Cardiac muscle cell (in vitro differentiated cells and primary cell): ENCODE measurements around the gene PDK2. TPM values are rescaled to one million over a fixed set of nuclear protein-coding genes. Genes with fewer than 3 reads are reported as not detected.
A peak's percentile ranks its signal among the peaks of the same experiment; 100 is the strongest.

Experiments used
- DNase-seq, 2 donors: peaks; one replicate each; pipeline versions ENCODE4 v3.0.0 to v3.0.0-alpha.2; 2010 to 2017; ENCODE audit warnings: low read depth in 1 of 2, low spot score in 1 of 2
- H3K27ac ChIP-seq: fragments of 200-600 bp; sonication (generic); 2 replicates; pipeline ENCODE4 v1.5.1; 2016
- H3K27me3 ChIP-seq: fragments of 200-600 bp; sonication (generic); 2 replicates; pipeline ENCODE4 v1.6.0; 2016; ENCODE audit warnings: control low read depth
- H3K36me3 ChIP-seq: fragments of 200-600 bp; sonication (generic); 2 replicates; pipeline ENCODE4 v1.5.1; 2016; ENCODE audit warnings: control low read depth
- H3K4me1 ChIP-seq: fragments of 200-600 bp; sonication (generic); 2 replicates; pipeline ENCODE4 v1.8.1; 2017; ENCODE audit warnings: low read depth, mild to moderate bottlenecking, mixed run types
- H3K4me3 ChIP-seq: fragments of 200-600 bp; sonication (generic); 2 replicates; pipeline ENCODE4 v1.5.1; 2016; ENCODE audit warnings: mild to moderate bottlenecking
- H3K9me3 ChIP-seq: fragments of 200-600 bp; sonication (generic); 2 replicates; pipeline ENCODE4 v1.5.1; 2017; ENCODE audit warnings: low read depth, mild to moderate bottlenecking, control low read depth
- CTCF ChIP-seq: IDR thresholded peaks from 2 replicates; pipeline ENCODE4 v1.5.1; 2012; ENCODE audit warnings: low read depth, mild to moderate bottlenecking, low read length
- polyA plus RNA-seq: library from polyadenylated mRNA; unstranded; fragments of >200 nt; fragmentation: Nextera tagmentation; extraction: Ambion mirVana; gene quantifications from 2 replicates; pipeline ENCODE4 v1.2.1, GENCODE V29; 2016
- total RNA-seq: library from RNA; depleted of rRNA; stranded (reverse); fragments of >200 nt; gene quantifications from 2 replicates; pipeline ENCODE4 v1.2.3, GENCODE V29; 2016

Gene PDK2
- total and polyA plus RNA-seq, 2 experiments from 2014 or later = 88.5 to 146 TPM

GRCh38 chr17:50128441-50129352, 33.5 kb downstream of the PDK2 start:
- H3K4me3 ChIP-seq = peak overlapping the region; percentile 33
- TF ChIP-seq CTCF = no peak
- H3K9me3 ChIP-seq = no peaks in the 10 kb centered on the region
- DNase-seq = peak in 1 of 2 donors; percentile 43
- peaks cover 11% of the 10 kb centered on the region for H3K4me1 ChIP-seq
- peaks cover 28% of the 10 kb centered on the region for H3K27me3 ChIP-seq
- no peak overlapping the region for H3K27ac ChIP-seq
- no peaks in the 10 kb centered on the region for H3K36me3 ChIP-seq

DNA sequence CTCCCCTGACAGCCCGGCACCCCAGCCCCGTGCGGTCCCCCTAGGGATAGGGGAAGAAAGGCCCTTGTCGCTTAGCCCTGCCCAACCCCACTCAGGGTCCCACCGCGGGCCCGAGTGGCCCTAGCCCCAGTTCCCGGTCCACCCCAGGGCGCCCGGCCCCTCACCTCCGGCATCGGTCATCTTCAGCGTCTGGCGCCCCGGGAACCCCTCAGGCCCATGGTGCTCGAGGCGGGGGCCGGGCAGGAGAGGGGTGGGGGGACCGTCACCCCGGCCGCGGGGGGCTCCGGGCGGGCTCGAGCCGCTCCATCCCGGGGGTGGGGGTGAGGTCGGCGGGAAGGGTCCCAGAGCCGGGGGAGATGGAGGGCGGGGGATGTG, 34.2 kb downstream of the PDK2 start:
- peak overlapping the region; percentile 33 for H3K4me3 ChIP-seq

GRCh38 chr17:50129728-50130558, 34.8 kb downstream of the PDK2 start, which contains the start of gene SAMD14:
Gene SAMD14, minus strand, starts transcription at chr17:50130160. Its CDS starts 5,201 bp downstream, at chr17:50124959.
- Histone ChIP-seq H3K4me1 (peaks cover 12% of the 10 kb centered on the region), H3K36me3 (no peaks in the 10 kb centered on the region), H3K27ac (no peak within 1 kb of the TSS), H3K4me3 (peak within 1 kb of the TSS; percentile 33), H3K27me3 (peaks cover 28% of the 10 kb centered on the region), H3K9me3 (no peaks in the 10 kb centered on the region)
- peak in 1 of 2 donors; percentile 55 for DNase-seq
- TF ChIP-seq CTCF = no peak

More for the DNA sequence above, 34.2 kb downstream of the PDK2 start:
- peaks cover 12% of the 10 kb centered on the region for H3K4me1 ChIP-seq
- DNase-seq = no peak
- H3K27me3 ChIP-seq = peaks cover 28% of the 10 kb centered on the region
- no peak overlapping the region for H3K27ac ChIP-seq
- H3K9me3 ChIP-seq = no peaks in the 10 kb centered on the region
- no peak for TF ChIP-seq CTCF
- no peaks in the 10 kb centered on the region for H3K36me3 ChIP-seq

- Histone ChIP-seq H3K27me3 (peaks cover 28% of the 10 kb centered on the region), H3K4me1 (peaks cover 12% of the 10 kb centered on the region), H3K27ac (no peak overlapping the region), H3K9me3 (no peaks in the 10 kb centered on the region), H3K36me3 (peaks cover 2% of the 10 kb centered on the region), H3K4me3 (peak overlapping the region; percentile 33)
- no peak for TF ChIP-seq CTCF
- no peak for DNase-seq
Observed at GRCh38 chr17:50130559-50131305, 35.6 kb downstream of the PDK2 start.
